Measurements from ENCODE around the gene TOM1L1.
"Not testable (repeated sequence)": the region's sequence is repeated elsewhere in the genome, so short reads cannot be mapped to it uniquely, and the experiment has no call there.

TOM1L1 gene, protein sequence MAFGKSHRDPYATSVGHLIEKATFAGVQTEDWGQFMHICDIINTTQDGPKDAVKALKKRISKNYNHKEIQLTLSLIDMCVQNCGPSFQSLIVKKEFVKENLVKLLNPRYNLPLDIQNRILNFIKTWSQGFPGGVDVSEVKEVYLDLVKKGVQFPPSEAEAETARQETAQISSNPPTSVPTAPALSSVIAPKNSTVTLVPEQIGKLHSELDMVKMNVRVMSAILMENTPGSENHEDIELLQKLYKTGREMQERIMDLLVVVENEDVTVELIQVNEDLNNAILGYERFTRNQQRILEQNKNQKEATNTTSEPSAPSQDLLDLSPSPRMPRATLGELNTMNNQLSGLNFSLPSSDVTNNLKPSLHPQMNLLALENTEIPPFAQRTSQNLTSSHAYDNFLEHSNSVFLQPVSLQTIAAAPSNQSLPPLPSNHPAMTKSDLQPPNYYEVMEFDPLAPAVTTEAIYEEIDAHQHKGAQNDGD

GRCh38 chr17:54900457-54901229 is at the start of gene TOM1L1:
TSS of gene TOM1L1 (plus strand) at chr17:54900852. CDS start at chr17:54900866, 14 bp downstream.
- DNase-seq (ENCODE audit: low read depth in 2 of 2, low spot score in 1 of 2) = no peak

GRCh38 chr17:54859187-54859586 is 41.5 kb upstream of the TOM1L1 start:
- DNase-seq (ENCODE audit: low read depth in 2 of 2, low spot score in 1 of 2) = no peak

DNA sequence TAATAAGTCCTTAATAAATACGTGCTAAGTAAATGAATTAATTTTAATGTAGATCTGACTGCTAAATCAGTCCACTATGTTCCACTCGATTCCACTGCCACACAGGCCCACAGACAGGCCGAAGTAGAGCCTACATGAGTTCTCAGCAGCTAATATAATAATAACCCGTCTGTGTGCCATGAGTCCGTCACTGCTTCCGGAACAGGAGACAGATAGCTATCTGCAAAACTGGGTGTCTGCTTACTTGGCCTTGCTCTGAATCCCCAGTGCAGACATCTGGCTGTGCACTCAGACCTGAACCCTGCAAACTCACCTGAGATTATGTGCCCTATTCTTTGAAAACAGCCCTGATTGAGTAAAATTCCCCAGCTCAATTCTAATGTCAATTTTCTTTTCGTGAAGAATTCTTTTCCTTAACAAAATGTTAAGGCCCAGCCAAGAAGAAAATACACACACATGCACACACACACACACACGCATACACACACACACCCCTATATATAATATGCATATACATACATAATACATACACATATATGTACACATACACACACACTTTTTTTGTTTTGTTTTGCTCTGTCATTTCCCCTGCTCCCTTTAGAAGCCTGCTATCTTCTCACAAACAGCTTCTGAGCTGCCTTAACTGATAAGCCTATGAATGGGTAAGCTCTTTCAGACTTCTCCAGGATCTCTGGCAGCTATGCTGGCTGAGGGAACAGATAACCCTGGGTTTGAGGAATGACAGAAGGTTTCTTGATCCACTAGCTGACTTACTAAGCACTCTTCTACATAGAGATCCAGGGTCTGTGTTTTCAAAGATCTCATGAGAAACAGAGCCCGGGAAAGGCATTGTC is 39.8 kb upstream of the TOM1L1 start:
- DNase-seq (ENCODE audit: low read depth in 2 of 2, low spot score in 1 of 2) = no peak

DNA sequence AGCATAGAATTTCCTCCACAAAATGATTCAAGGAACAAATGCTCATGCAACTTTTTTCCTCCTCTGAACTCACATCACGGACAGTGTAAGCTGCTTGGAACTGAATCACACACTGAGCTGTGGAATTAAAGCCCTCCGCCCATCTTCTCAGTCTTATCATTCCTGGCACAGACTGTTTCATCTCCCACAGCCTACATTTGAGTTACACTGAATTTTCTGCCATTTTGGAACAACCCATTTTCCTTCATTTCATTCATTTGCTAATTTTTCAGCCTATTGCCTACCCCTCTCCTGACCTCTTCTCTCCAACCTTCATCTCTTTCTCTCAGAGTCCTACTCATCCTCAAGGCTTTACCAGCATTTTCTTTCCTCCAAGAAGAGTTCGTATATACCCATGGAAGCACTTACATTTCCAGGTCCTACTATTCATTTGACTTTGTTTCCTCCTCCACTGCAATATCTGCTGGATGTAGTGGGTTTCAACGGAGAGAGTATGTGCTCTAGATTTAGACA is 39.1 kb upstream of the TOM1L1 start:
- no peak for DNase-seq (ENCODE audit: low read depth in 2 of 2, low spot score in 1 of 2)

GRCh38 chr17:54863176-54863575 is 37.5 kb upstream of the TOM1L1 start:
- DNase-seq (ENCODE audit: low read depth in 2 of 2, low spot score in 1 of 2) = no peak

DNA sequence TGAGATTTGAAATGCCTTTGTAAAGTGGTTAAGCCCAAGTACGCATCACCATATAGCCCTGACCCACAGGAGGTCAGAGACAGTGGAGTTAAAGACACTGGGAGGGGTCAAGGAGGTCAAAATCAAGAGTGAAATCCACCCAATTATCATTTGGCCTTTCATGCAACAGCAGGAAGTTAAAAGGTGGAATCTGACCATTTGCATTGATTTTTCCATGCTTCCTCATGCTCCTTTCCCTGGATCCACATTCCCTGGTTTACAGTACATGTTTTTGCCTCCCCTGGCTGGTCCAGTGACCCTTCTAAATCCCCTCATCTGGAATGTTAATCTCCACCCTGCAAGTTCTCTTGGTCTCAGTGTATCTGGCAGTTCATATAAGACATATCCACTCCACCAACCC is 36.6 kb upstream of the TOM1L1 start:
- no peak for DNase-seq (ENCODE audit: low read depth in 2 of 2, low spot score in 1 of 2)

GRCh38 chr17:54864636-54865356 is 35.9 kb upstream of the TOM1L1 start:
- no peak for DNase-seq (ENCODE audit: low read depth in 2 of 2, low spot score in 1 of 2)

- no peak for DNase-seq (ENCODE audit: low read depth in 2 of 2, low spot score in 1 of 2)
These were observed 33.0 kb upstream of the TOM1L1 start for GRCh38 chr17:54867634-54868033.

GRCh38 chr17:54870671-54871175 is 29.9 kb upstream of the TOM1L1 start:
- no peak for DNase-seq (ENCODE audit: low read depth in 2 of 2, low spot score in 1 of 2)

GRCh38 chr17:54875906-54876305 is 24.7 kb upstream of the TOM1L1 start:
- DNase-seq (ENCODE audit: low read depth in 2 of 2, low spot score in 1 of 2) = not testable (repeated sequence)

GRCh38 chr17:54876656-54877195 is 23.9 kb upstream of the TOM1L1 start:
- DNase-seq (ENCODE audit: low read depth in 2 of 2, low spot score in 1 of 2) = no peak

DNA sequence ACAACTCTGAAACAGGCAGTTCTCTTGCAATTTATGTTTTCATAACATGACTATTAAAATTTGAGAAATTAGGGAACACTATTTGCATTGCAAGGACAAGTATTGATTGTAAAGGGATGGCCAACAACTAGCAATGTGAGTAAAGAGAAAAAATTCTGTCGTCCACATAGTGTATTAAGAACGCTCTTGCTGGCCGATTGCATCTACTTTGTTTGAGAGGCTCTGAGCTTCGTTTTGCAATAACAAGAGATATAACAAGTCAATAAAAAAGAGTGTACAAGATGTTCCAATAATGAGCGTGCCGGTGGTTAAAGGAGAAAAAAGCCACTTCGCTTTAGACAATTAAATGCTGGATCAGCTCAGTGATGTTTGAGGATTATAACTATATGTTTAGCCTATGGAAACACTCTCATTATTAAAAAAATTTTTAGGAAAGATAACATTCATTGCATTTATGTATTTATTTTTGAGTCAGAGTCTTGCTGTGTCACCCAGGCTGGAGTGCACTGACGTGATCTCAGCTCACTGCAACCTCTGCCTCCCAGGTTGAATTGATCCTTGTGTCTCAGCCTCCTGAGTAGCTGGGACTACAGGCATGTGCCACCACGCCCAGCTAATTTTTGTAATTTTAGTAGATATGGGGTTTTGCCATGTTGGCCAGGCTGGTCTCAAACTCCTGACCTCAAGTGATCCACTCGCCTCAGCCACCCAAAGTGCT is 19.2 kb upstream of the TOM1L1 start:
- no peak for DNase-seq (ENCODE audit: low read depth in 2 of 2, low spot score in 1 of 2)

DNA sequence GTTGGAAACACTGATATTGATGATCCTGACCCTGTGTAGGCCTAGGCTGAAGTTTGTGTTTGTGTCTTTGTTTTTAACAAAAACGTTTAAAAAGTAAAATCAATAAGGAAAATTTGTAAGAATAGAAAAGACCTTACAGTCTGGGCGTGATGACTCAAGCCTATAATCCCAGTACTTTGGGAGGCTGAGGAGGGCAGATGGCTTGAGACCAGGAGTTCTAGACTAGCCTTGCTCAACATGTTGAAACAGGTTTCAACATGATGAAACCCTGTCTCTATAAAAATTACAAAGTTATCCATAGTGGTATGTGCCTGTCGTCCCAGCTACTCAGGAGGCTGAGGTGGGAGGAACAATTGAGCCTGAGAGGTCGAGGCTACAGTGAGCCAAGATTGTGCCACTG is 18.3 kb upstream of the TOM1L1 start:
- no peak for DNase-seq (ENCODE audit: low read depth in 2 of 2, low spot score in 1 of 2)

DNA sequence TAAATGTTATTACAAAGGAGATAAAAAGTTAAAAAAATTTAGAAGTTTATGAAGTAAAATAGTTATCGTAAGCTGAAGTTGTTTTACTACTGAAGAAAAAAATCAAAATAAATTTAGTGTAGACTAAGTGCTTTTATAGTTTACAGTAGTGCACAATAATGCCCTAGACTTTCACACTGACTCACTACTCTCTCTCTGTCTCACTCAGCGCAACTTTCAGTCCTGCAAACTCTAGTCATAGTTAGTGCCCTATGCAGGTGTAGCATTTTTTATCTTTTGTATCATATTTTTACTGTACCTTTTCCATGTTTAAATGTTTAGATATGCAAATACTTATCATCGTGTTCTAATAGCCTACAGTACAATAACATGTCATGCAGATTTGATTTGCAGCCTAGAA is 17.7 kb upstream of the TOM1L1 start:
- DNase-seq (ENCODE audit: low read depth in 2 of 2, low spot score in 1 of 2) = no peak

DNA sequence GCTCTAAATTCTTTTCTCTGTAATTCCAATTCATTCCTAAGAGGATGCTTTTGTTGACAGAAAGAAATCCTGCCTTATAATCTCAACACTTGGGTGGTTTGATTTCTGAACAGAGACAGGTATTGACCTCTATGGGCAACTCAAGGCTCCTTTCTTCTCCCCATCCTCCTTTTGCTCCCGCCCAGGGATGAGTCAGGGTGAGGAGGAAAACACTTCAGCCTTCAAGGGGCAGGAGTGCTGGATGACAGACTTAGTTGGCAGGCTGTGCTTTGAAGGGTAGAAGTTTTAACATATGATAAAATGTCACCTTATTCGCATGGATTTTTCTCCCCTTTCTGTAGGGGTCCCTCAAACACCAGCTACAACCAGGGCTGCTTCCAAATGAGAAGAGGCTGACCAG is 16.7 kb upstream of the TOM1L1 start:
- DNase-seq (ENCODE audit: low read depth in 2 of 2, low spot score in 1 of 2) = no peak

DNA sequence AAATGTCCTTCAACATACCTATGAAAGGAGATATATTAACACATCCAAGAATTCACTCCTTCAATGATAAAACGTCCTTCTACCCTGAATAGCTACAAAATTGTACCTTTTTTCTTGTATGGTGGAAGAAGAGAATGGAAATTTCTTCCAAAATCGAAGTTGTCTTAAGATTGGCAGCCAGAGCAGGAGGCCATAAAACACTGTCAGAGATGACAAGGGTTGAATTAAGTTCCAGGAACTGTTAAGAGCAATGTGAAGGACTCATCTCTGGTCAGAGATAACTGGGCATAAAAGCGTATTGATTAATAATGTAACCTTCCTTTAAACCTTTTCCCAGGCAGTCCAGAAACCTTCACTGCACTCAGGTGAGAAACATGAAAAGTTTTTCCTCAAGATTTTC is 12.9 kb upstream of the TOM1L1 start:
- DNase-seq (ENCODE audit: low read depth in 2 of 2, low spot score in 1 of 2) = no peak

GRCh38 chr17:54888254-54888653 is 12.4 kb upstream of the TOM1L1 start:
- no peak for DNase-seq (ENCODE audit: low read depth in 2 of 2, low spot score in 1 of 2)

GRCh38 chr17:54888981-54889380 is 11.7 kb upstream of the TOM1L1 start:
- no peak for DNase-seq (ENCODE audit: low read depth in 2 of 2, low spot score in 1 of 2)

GRCh38 chr17:54891176-54891821 is 9.4 kb upstream of the TOM1L1 start:
- no peak for DNase-seq (ENCODE audit: low read depth in 2 of 2, low spot score in 1 of 2)

Measured in stimulated activated CD8-positive, alpha-beta memory T cell treated with anti-CD3 and anti-CD28 coated beads, Interleukin-4, amount 100 ng/mL, for 1 hour (primary cell).